ENCODE measurements around the gene PDE12.

The PDE12 gene

DNA sequence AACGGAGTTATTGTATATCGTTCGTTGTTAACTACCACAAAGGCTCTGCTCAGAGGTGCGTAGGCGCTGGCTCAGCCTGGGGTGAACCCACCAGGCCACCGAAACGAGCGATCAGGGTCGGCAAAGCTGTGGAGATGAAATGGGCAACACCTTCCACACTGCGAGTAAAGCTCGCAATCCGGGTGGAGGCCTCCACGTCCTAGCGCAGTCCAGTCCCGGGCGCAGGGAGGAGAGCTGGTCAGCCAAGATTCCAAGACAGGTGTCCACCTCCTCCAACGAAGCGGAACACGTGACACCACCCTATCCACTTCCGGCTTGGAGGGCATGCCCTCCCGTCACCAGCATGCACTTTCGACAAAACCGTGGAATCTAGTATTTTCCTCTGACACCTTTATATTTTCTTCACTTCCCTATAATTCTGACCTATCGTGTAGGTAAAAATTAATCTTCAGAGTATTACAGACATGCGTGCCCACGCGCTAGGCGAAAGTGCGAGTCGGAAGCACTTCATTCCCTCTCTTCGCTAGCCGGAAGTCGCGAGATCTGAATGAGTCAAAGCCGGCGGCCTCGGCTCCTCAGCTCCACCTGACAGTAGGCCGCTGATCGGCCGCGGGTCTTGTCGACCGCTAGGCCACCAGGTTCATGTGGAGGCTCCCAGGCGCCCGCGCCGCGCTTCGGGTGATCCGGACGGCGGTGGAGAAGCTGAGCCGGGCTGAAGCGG lies at the start of gene PDE12:
Gene PDE12, plus strand, starts transcription at position 537 of the 721 bp plus-strand sequence. Its CDS starts 106 bp downstream, at position 643.
- DNase-seq: peak; percentile 79

DNA sequence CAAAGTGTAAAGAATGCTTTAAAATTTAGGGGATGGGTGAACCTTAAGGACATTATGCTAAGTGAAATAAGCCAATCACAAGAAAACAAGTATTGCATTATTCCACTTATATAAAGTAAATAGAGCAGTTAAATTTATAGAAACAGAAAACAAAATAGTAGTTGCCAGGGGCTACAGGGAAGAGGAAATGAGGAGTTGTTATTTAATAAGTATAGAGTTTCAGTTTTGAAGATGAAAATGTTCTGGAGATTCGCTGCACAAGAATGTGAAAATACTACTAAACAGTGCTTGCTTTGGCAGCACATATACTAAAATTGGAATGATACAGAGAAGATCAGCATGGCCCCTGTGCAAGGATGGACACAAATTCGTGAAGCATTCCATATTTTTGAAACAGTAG lies 43.9 kb upstream of the PDE12 start:
- no peak for DNase-seq

GRCh38 chr3:57518276-57518915 lies 37.7 kb upstream of the PDE12 start:
- no peak for DNase-seq

DNA sequence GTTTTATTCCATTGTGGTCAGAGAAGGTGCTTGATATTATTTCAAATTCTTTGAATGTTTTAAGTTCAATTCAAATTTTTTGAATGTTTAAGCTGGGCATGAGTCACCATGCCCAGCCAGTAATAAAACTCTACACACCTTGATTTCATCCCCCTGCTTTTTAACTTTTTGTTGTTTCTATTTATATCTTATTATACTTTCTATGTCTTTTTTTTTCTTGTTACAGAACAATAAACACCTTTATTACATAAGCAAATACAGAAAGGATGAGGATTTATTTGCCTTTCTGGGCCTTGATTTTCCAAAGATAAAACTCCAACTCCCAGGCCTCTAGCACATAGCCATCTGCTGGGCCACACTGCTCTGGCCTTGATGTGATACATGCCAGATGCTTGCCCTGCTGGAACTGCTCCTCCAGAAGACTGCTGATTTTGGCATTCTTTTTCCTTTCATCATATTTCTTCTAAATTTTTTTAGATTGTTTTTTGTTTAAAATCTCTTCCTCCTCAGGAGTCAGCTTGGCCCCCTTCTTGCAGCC lies 25.9 kb upstream of the PDE12 start:
- no peak for DNase-seq

GRCh38 chr3:57538465-57538864 lies 17.6 kb upstream of the PDE12 start:
- DNase-seq: no peak

- DNase-seq: peak; percentile 79
Observed at GRCh38 chr3:57544181-57545125, 11.6 kb upstream of the PDE12 start, which contains the start of gene DNAH12. DNAH12 (minus strand) TSS chr3:57544344; CDS start chr3:57542870, 1,474 bp downstream.

- no peak for DNase-seq
Observed at GRCh38 chr3:57545636-57546268, 10.3 kb upstream of the PDE12 start.

DNA sequence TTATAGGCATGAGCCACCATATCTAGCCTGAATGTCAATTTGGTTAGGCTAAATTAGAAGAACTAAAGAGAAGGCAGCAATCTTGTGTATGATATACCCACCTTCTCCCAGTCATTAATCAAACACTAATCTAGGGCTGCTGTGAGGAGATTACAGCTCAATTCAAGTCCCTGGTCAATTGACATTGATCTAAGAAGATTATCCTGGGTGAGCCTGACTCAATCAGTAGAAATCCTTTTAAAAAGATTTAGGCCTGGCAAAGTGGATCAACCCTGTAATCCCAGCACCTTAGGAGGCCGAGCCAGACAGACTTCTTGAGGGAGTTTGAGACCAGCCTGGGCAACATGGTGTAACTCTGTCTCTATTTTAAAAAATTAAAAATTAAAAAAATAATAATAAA lies 9.5 kb upstream of the PDE12 start:
- DNase-seq: no peak

GRCh38 chr3:57555306-57555705 lies 768 bp upstream of the PDE12 start:
- no peak for DNase-seq

- DNase-seq: no peak
Observed at GRCh38 chr3:57556459-57557084, 498 bp downstream of the PDE12 start.

DNA sequence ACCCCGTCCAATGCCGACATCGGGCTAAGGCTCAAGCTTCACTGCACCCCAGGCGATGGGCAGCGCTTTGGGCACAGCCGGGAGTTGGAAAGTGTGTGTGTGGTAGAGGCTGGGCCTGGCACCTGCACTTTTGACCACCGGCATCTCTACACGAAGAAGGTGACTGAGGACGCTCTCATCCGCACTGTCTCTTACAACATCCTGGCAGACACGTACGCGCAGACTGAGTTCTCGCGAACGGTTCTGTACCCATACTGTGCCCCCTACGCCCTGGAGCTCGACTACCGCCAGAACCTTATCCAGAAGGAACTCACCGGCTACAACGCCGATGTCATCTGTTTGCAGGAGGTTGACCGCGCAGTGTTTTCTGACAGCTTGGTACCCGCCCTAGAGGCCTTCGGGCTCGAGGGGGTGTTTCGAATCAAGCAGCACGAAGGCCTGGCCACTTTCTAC lies 1.0 kb downstream of the PDE12 start:
- DNase-seq: no peak

- no peak for DNase-seq
Observed at GRCh38 chr3:57559526-57559925, 3.5 kb downstream of the PDE12 start.

DNA sequence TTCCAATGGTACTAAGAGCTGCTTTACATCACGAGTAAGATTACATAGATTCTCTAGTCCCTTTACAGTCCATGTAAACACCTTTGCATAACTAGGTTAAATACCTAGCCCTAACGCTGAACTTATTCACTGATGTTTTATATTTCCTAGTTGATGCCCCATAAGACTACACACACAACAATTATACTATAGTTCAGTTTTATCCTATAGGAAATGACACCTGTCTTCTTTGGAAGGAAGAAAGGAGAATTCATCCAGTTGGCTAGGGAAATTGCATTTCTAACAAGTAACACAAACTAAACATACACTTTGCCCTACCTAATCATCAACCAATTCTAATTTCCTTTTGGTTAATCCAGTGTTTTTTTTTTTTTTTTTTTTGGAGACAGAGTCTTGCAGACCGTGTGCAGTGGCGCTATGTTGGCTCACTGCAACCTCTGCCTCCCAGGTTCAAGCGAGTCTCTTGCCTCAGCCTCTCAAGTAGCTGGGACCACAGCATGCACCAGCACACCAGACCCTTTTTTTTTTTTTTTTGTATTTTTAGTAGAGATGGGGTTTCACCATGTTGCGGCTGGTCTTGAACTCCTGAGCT lies 13.9 kb downstream of the PDE12 start:
- no peak for DNase-seq

DNA sequence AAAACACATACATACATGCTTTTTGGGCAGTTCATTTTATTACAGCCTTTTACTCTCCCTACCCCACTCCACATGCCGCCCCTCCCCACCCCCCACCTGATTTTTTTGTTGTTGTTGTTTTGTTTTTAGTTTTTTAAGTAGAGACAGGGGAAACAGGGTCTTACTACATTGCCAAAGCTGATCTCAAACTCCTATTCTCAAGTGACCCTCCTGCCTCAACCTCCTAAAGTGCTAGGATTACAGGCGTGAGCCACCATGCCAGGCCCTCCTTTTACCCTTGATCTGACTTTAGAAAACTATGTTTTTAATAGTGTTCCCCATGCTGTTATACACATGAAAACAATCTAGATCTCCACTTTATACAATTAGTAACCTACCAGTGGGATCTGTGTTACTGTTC lies 14.8 kb downstream of the PDE12 start:
- DNase-seq: no peak

DNA sequence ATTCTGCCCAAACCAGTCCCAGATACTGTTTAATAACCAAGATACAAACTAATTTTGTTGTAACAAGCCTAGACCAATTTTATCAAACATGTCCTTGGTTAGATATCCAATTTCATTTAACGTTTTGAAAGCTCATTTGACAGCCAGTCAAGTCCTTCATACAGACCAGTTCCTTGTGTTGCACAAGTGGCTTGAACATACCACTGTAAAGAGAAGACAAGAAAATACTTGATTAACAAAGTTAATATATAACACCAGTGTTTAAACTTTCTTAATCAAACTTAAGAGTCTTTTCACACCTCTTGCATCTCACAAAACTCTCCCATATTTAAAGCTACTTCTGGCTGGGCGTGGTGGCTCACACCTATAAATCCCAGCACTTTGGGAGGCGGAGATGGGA lies 16.0 kb downstream of the PDE12 start:
- DNase-seq: no peak

DNA sequence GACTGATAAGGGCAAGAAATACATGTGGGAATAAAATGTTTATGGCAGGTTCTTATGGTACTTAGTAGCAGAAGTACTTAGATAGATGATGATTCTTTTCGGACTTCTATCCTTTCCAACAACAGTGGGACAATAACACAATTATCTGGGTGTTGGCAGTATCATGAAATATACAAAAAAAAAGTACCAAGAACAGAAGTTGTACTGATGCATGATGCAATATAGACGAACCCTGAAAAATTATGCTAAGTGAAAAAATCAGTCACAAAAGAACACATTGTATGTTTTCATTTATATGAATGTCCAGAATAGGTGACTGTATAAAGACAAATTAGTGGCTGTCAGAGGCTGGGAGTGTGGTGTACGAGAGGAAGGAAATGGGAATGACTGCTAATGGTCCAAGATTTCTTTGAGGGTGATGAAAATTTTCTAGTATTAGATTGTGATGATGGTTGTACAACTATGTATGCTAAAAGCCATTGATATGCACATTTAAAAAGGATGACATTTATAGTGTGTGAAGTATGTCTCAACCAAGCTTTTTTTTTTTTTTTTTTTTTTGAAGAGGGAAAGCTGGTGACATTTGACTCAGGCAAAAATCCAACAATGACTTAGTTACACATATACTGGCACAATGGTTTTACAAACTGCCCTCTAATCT lies 20.0 kb downstream of the PDE12 start:
- DNase-seq: no peak

GRCh38 chr3:57577801-57578200 lies 21.7 kb downstream of the PDE12 start:
- DNase-seq: no peak

DNA sequence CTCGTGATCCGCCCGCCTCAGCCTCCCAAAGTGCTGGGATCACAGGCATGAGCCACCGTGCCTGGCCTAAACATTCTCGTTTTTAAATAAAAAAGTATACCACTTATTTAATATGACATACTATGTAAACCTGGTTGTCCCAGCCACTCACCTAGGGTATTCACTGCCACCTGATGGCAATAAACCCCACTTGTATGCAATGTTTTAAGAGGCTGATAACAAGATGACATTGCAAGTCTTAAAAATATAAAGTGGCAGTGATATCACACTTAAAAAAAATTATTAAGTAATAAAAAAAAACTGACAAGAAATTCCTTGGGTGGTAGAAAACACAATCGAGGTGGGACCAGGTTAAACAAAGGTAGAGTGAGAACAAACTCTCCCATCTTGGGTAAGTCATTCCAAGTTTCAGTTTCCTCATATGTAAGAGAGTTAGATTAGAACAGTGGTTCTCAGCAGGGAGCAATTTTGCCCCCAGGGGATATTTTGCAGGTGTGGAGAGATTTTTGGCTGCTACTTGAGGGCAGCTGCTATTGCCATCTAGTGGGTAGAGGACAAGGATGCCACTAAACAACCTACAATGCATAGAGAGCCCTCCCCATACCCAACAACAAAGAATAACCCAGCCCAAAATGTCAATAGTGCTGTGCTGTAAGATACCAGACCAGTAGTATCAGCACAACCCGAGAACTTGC lies 26.5 kb downstream of the PDE12 start:
- DNase-seq: no peak

DNA sequence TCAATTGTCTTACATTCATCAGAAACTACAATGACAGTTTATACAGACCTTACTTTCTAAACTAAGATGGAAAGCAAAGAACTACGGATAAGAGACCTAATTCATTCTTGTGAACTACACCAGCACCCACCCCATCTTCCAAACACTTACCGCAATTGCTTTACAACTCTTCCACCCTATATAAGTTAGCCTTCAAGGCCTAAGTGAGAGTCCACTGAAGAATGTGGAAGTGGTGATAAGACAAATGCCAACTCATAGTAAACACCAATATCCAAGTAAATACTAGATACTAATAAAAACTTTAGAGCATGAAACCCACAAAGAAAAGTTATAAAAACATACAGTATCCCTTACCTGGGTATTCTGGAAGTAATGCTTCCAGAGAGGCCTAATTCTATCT lies 27.5 kb downstream of the PDE12 start:
- no peak for DNase-seq

GRCh38 chr3:57586778-57587177 lies 30.7 kb downstream of the PDE12 start:
- DNase-seq: no peak

Data from NCI-H1092 (cell line).